K562 (cell line): Measurements from ENCODE around the gene TEPSIN. TPM values are rescaled to one million over a fixed set of nuclear protein-coding genes. Genes with fewer than 3 reads are reported as not detected.

Experiments used
- ATAC-seq: fragments of 200-7000 bp; cut with Tn5 transposase; 3 replicates; pipeline ENCODE4 v1.9.1; 2020; ENCODE audit warnings: moderate library complexity
- BruUV-seq: library from RNA; stranded (reverse); fragments of 400-500 nt; replicated peaks from 2 replicates; lab custom pipeline; 2021; lab: Mats Ljungman, UMichigan
- CTCF ChIA-PET: fragments of 300-600 bp; formaldehyde crosslinking; extraction: SDS; loops from one replicate; lab custom pipeline; 2021; ENCODE audit warnings: low intra/inter-chr PET ratio; lab: Yijun Ruan, JAX
- POLR2A ChIA-PET: fragments of 300-600, 350-650 bp; sonication (Branson Sonifier 250); formaldehyde crosslinking; extraction: SDS; loops from one replicate; lab custom pipeline; 2021; ENCODE audit warnings: antibody characterized with exemption, inconsistent platforms; lab: Yijun Ruan, JAX
- DNase-seq, 4 experiments: peaks; one replicate each; pipeline versions ENCODE4 v3.0.0 to v3.0.0-alpha.2; 2011 to 2018; ENCODE audit warnings: low spot score in 3 of 4, mixed read lengths in 3 of 4; ENCODE audit errors: extremely low read depth in 1 of 4
- FAIRE-seq: peaks from 2 replicates; lab custom pipeline; 2011; peaks lifted over from hg19 to GRCh38; lab: Jason Lieb, UNC
- H2AFZ ChIP-seq: 2 replicates; pipeline ENCODE4 v1.6.0; 2011; ENCODE audit warnings: low read depth, low read length, control low read depth, inconsistent platforms
- H3K27ac ChIP-seq: fragments of 200-600 bp; 3 replicates; pipeline ENCODE4 v1.8.0; 2011; ENCODE audit warnings: low read depth, mild to moderate bottlenecking, control low read depth, inconsistent platforms, low read length, moderate library complexity, mixed read lengths; ENCODE audit errors: extremely low read depth
- H3K27me3 ChIP-seq, 2 experiments: fragments of 300-600 bp in 1 of 2; 2 replicates in 1 of 2; 3 replicates in 1 of 2; pipeline versions ENCODE4 v1.6.0 to v1.8.0; 2011; ENCODE audit warnings: inconsistent platforms in 2 of 2, low read length in 2 of 2, mild to moderate bottlenecking in 1 of 2, mixed read lengths in 1 of 2, moderate library complexity in 1 of 2; ENCODE audit not compliant: control insufficient read depth in 2 of 2, insufficient read depth in 2 of 2
- H3K36me3 ChIP-seq: fragments of 300-600 bp; 3 replicates; pipeline ENCODE4 v1.8.0; 2011; ENCODE audit warnings: mild to moderate bottlenecking, low read length, inconsistent platforms; ENCODE audit not compliant: control insufficient read depth, insufficient read depth
- H3K4me1 ChIP-seq, 2 experiments: fragments of 200-600 bp in 1 of 2; replicated peaks in 1 of 2; 2 replicates in 1 of 2; 3 replicates in 1 of 2; pipeline versions ENCODE4 v1.5.1 to v1.8.0; 2011; ENCODE audit warnings: inconsistent platforms in 2 of 2, low read length in 2 of 2, mild to moderate bottlenecking in 1 of 2, mixed read lengths in 1 of 2, moderate library complexity in 1 of 2; ENCODE audit not compliant: control insufficient read depth in 2 of 2, insufficient read depth in 2 of 2
- H3K4me2 ChIP-seq: 2 replicates; pipeline ENCODE4 v1.6.1; 2011; ENCODE audit warnings: low read length, control low read depth, inconsistent platforms, mixed read lengths; ENCODE audit not compliant: insufficient read depth
- H3K4me3 ChIP-seq: fragments of 200-600 bp; sonication (generic), shearing (Covaris generic); 2 replicates; pipeline ENCODE4 v1.5.1; 2016; ENCODE audit warnings: control low read depth, inconsistent platforms
- H3K79me2 ChIP-seq: fragments of 200-600 bp; 3 replicates; pipeline ENCODE4 v1.8.0; 2011; ENCODE audit warnings: low read length, inconsistent platforms; ENCODE audit not compliant: control insufficient read depth, insufficient read depth
- H3K9ac ChIP-seq, 2 experiments: 2 replicates each; pipeline versions ENCODE4 v1.6.0 to v1.6.1; 2011; ENCODE audit warnings: low read depth in 2 of 2, low read length in 2 of 2, control low read depth in 1 of 2, inconsistent platforms in 1 of 2, mild to moderate bottlenecking in 1 of 2, mixed read lengths in 1 of 2; ENCODE audit not compliant: insufficient read depth in 1 of 2
- H3K9me1 ChIP-seq: one replicate; pipeline ENCODE4 v1.6.0; 2011; ENCODE audit warnings: inconsistent platforms, mild to moderate bottlenecking, low read length, moderate library complexity; ENCODE audit not compliant: control insufficient read depth, insufficient read depth
- H3K9me3 ChIP-seq: replicated peaks from 2 replicates; pipeline ENCODE4 v1.5.1; 2011; ENCODE audit warnings: low read depth, low read length, inconsistent platforms; ENCODE audit not compliant: control insufficient read depth, insufficient read depth
- H4K20me1 ChIP-seq: replicated peaks from 2 replicates; pipeline ENCODE4 v1.6.1; 2011; ENCODE audit warnings: low read length, inconsistent platforms, mixed read lengths; ENCODE audit not compliant: control insufficient read depth, insufficient read depth
- CHCHD3 ChIP-seq: fragments of 250-450 bp; sonication (Bioruptor Pico); IDR thresholded peaks from 2 replicates; pipeline ENCODE4 v2.1.2; 2022; ENCODE audit warnings: mild to moderate bottlenecking
- ILK ChIP-seq: fragments of 450-650 bp; IDR thresholded peaks from 2 replicates; pipeline ENCODE4 v1.6.1; 2016; ENCODE audit warnings: missing genetic modification characterization, low read depth, mild to moderate bottlenecking, missing compliant biosample characterization, moderate library complexity, borderline replicate concordance
- PRPF4 ChIP-seq: fragments of 200-400 bp; formaldehyde crosslinking; IDR thresholded peaks from one replicate; pipeline ENCODE4 v1.6.1; 2017; ENCODE audit warnings: low read length, low read depth, mild to moderate bottlenecking; ENCODE audit not compliant: insufficient read depth, poor library complexity, severe bottlenecking
- PURB ChIP-seq: sonication (generic); formaldehyde crosslinking; IDR thresholded peaks from 2 replicates; pipeline ENCODE4 v1.9.0; 2021; ENCODE audit warnings: low read depth, mild to moderate bottlenecking, missing genetic modification reagents
- SMARCA4 ChIP-seq: fragments of 450-650 bp; IDR thresholded peaks from 2 replicates; pipeline ENCODE4 v1.6.1; 2016
- TCF7 ChIP-seq: sonication (generic); IDR thresholded peaks from 2 replicates; pipeline ENCODE4 v1.6.1; 2016; ENCODE audit warnings: antibody characterized with exemption, borderline replicate concordance
- ZNF124 ChIP-seq: sonication (generic); formaldehyde crosslinking; IDR thresholded peaks from 2 replicates; pipeline ENCODE4 v1.8.1; 2022; ENCODE audit warnings: missing genetic modification reagents
- ZNF347 ChIP-seq: fragments of 450-650 bp; formaldehyde crosslinking; IDR thresholded peaks from 2 replicates; pipeline ENCODE4 v1.4.0; 2020; ENCODE audit warnings: low read depth, mild to moderate bottlenecking, moderate library complexity
- ZNF507 ChIP-seq: conservative IDR thresholded peaks from 2 replicates; pipeline ENCODE4 v1.6.1; 2017; ENCODE audit warnings: missing genetic modification characterization, missing compliant biosample characterization
- WGBS: fragments of 100-300 bp; shearing (Covaris generic); methylation state at CpG from one replicate; pipeline ENCODE4 v1.1.6; 2016; ENCODE audit warnings: low coverage, mixed read lengths; ENCODE audit not compliant: insufficient coverage; ENCODE audit errors: missing lambda C conversion rate; 5-methylcytosine and 5-hydroxymethylcytosine counted together
- in situ Hi-C: fragments of 300-500 bp; cut with MboI; formaldehyde crosslinking; loops from 4 replicates; pipeline ENCODE4 v1.15.0; 2018; ENCODE audit warnings: inconsistent platforms, mixed read lengths
- intact Hi-C: fragments of 100-400 bp; cut with micrococcal nuclease; formaldehyde crosslinking; loops from 2 replicates; pipeline ENCODE4 v1.14.2; 2022
- polyA plus RNA-seq, 8 experiments: library from polyadenylated mRNA; depleted of rRNA in 4 of 8; stranded (reverse) in 5 of 8; unstranded in 3 of 8; fragments of >200 nt; fragmentation: Nextera tagmentation in 2 of 8; fragmentation: Illumina TruSeq in 1 of 8; extraction: Ambion mirVana in 2 of 8; extraction: Trizol in 1 of 8; gene quantifications; 2 replicates each; pipeline versions ENCODE4 v1.2.1 to v1.2.3, GENCODE V29; 2011 to 2014; ENCODE audit warnings: inconsistent platforms in 1 of 8, missing spikeins in 1 of 8
- total RNA-seq, 7 experiments: library from RNA; depleted of rRNA in 6 of 7; stranded (reverse); fragments of >200 nt in 6 of 7; fragmentation: Illumina TruSeq in 2 of 7; extraction: Trizol in 2 of 7; gene quantifications; 2 replicates each; pipeline versions ENCODE4 v1.2.1 to v1.2.3, GENCODE V29; 2011 to 2021; ENCODE audit warnings: low replicate concordance in 1 of 7
- TF ChIP-seq, protein P1 (sequence below): fragments of 250-450 bp; sonication (Bioruptor Pico); IDR thresholded peaks from 2 replicates; pipeline ENCODE4 v1.8.0; 2022; ENCODE audit warnings: inconsistent platforms
- TF ChIP-seq, protein P2 (sequence below): sonication (generic); formaldehyde crosslinking; IDR thresholded peaks from 2 replicates; pipeline ENCODE4 v1.8.1; 2023; ENCODE audit warnings: mild to moderate bottlenecking, missing genetic modification reagents
- TF ChIP-seq, protein P3 (sequence below): sonication (generic); formaldehyde crosslinking; IDR thresholded peaks from 2 replicates; pipeline ENCODE4 v1.9.0; 2022; ENCODE audit warnings: mild to moderate bottlenecking, missing genetic modification reagents
- TF ChIP-seq, protein P4 (sequence below): fragments of 200-800 bp; sonication (Bioruptor generic); IDR thresholded peaks from 2 replicates; pipeline ENCODE4 v1.6.1; 2017; ENCODE audit warnings: missing genetic modification characterization, missing compliant biosample characterization
- TF ChIP-seq, protein P5 (sequence below): fragments of 450-650 bp; formaldehyde crosslinking; IDR thresholded peaks from 2 replicates; pipeline ENCODE4 v1.4.0; 2020; ENCODE audit warnings: mild to moderate bottlenecking, mixed read lengths

TEPSIN gene
- total and polyA plus RNA-seq, 9 of the 15 experiments (the other 6 are each of a cell fraction or from before 2014, with no cell fraction given): 0.80 to 29.8 (median 5.3) TPM

DNA sequence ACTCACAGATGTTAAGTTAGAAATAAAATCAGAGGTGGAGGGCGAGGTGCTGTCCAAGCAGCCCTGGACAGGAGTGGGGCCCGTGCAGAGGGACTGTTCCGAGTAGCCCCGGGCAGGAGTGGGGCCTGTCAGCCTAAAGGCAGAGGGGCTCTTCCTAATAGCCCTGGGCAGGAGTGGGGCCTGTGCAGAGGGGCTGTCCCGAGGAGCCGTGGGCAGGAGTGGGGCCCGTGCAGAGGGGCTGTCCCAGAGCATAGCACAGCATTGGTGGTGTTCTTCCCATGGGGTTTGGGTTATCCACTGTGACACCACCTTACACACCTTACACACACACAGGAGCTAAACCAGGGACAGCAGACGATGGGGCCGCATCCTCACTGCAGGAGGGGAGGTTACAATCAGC, 26.5 kb downstream of the TEPSIN start:
- FAIRE-seq (no peak), ATAC-seq (no peak), DNase-seq (no peak)
- CTCF ChIA-PET: no interaction called here
- BruUV-seq: no TSS peak
- intact Hi-C loops: no loop called here
- Histone ChIP-seq H3K4me3 (no peak overlapping the region), H3K79me2 (no peaks in the 10 kb centered on the region), H3K4me2 (no peak overlapping the region), H3K9ac (no peak overlapping the region), H3K36me3 (0 out of 3 replicates have a peak, but pooled peaks cover under 1% of the 10 kb centered on the region), H3K4me1 (peaks cover 0 to 18% of the 10 kb centered on the region in 2 experiments; a peak in 2 of 5 replicates), H3K9me1 (no peaks in the 10 kb centered on the region), H4K20me1 (no peaks in the 10 kb centered on the region), H3K9me3 (no peaks in the 10 kb centered on the region), H3K27ac (no peak overlapping the region), H2AFZ (no peak overlapping the region), H3K27me3 (no peaks in the 10 kb centered on the region)
- in situ Hi-C loops: no loop called here
- POLR2A ChIA-PET: no interaction called here
- 71% methylated on average over 8 of the region's 9 CpGs for WGBS
- TF ChIP-seq ZNF507 (tag): no peak
- no peak for TF ChIP-seq PRPF4
- TF ChIP-seq PURB (CRISPR knock-in tag): no peak
- TF ChIP-seq, protein P1, sequence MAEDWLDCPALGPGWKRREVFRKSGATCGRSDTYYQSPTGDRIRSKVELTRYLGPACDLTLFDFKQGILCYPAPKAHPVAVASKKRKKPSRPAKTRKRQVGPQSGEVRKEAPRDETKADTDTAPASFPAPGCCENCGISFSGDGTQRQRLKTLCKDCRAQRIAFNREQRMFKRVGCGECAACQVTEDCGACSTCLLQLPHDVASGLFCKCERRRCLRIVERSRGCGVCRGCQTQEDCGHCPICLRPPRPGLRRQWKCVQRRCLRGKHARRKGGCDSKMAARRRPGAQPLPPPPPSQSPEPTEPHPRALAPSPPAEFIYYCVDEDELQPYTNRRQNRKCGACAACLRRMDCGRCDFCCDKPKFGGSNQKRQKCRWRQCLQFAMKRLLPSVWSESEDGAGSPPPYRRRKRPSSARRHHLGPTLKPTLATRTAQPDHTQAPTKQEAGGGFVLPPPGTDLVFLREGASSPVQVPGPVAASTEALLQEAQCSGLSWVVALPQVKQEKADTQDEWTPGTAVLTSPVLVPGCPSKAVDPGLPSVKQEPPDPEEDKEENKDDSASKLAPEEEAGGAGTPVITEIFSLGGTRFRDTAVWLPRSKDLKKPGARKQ (CRISPR knock-in tag): no peak
- TF ChIP-seq, protein P2, sequence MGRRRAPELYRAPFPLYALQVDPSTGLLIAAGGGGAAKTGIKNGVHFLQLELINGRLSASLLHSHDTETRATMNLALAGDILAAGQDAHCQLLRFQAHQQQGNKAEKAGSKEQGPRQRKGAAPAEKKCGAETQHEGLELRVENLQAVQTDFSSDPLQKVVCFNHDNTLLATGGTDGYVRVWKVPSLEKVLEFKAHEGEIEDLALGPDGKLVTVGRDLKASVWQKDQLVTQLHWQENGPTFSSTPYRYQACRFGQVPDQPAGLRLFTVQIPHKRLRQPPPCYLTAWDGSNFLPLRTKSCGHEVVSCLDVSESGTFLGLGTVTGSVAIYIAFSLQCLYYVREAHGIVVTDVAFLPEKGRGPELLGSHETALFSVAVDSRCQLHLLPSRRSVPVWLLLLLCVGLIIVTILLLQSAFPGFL: no peak
- TF ChIP-seq ZNF124 (CRISPR knock-in tag): no peak
- TF ChIP-seq, protein P3, sequence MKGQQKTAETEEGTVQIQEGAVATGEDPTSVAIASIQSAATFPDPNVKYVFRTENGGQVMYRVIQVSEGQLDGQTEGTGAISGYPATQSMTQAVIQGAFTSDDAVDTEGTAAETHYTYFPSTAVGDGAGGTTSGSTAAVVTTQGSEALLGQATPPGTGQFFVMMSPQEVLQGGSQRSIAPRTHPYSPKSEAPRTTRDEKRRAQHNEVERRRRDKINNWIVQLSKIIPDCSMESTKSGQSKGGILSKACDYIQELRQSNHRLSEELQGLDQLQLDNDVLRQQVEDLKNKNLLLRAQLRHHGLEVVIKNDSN (CRISPR knock-in tag): no peak
- TF ChIP-seq, protein P4, sequence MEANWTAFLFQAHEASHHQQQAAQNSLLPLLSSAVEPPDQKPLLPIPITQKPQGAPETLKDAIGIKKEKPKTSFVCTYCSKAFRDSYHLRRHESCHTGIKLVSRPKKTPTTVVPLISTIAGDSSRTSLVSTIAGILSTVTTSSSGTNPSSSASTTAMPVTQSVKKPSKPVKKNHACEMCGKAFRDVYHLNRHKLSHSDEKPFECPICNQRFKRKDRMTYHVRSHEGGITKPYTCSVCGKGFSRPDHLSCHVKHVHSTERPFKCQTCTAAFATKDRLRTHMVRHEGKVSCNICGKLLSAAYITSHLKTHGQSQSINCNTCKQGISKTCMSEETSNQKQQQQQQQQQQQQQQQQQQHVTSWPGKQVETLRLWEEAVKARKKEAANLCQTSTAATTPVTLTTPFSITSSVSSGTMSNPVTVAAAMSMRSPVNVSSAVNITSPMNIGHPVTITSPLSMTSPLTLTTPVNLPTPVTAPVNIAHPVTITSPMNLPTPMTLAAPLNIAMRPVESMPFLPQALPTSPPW (CRISPR knock-in tag): no peak
- TF ChIP-seq TCF7: no peak
- TF ChIP-seq, protein P5, sequence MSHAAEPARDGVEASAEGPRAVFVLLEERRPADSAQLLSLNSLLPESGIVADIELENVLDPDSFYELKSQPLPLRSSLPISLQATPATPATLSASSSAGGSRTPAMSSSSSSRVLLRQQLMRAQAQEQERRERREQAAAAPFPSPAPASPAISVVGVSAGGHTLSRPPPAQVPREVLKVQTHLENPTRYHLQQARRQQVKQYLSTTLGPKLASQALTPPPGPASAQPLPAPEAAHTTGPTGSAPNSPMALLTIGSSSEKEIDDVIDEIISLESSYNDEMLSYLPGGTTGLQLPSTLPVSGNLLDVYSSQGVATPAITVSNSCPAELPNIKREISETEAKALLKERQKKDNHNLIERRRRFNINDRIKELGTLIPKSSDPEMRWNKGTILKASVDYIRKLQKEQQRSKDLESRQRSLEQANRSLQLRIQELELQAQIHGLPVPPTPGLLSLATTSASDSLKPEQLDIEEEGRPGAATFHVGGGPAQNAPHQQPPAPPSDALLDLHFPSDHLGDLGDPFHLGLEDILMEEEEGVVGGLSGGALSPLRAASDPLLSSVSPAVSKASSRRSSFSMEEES (CRISPR knock-in tag): no peak
- TF ChIP-seq SMARCA4: no peak
- no peak for TF ChIP-seq ILK
- no peak for TF ChIP-seq ZNF347 (CRISPR knock-in tag)
- no peak for TF ChIP-seq CHCHD3 (CRISPR knock-in tag)
